ENCODE results near the gene OR13C9.

GRCh38 chr9:104572612-104573011, 45.4 kb downstream of the OR13C9 start:
- TF ChIP-seq SPI1 (IDR thresholded peaks at IDR 0.05; ENCODE audit: low read depth, low read length) (no peak), POLR2A (IDR thresholded peaks at IDR 0.05; ENCODE audit: low read depth, low read length) (no peak), POLR2AphosphoS5 (IDR thresholded peaks at IDR 0.05; ENCODE audit: low read depth, low read length) (no peak), TAF1 (IDR thresholded peaks at IDR 0.05; ENCODE audit: low read depth, low read length) (no peak), PAX5 (IDR thresholded peaks at IDR 0.05; ENCODE audit: insufficient read depth, low read length, severe bottlenecking) (no peak), POU2F2 (IDR thresholded peaks at IDR 0.05; ENCODE audit: low read depth, low read length) (no peak)

Measured in GM12891 (cell line).